HepG2 (cell line): ENCODE results near the gene KIF2C. TPM values are rescaled to one million over a fixed set of nuclear protein-coding genes. Genes with fewer than 3 reads are reported as not detected.

Experiments
- BORCS8-MEF2B ChIP-seq: sonication (generic); formaldehyde crosslinking; IDR thresholded peaks from 2 replicates; pipeline ENCODE4 v1.8.0; 2022; ENCODE audit warnings: mild to moderate bottlenecking, missing genetic modification reagents
- ELF3 ChIP-seq: IDR thresholded peaks from 2 replicates; pipeline ENCODE4 v1.6.1; 2016; ENCODE audit warnings: missing genetic modification reagents, missing compliant biosample characterization
- FOXP4 ChIP-seq: sonication (generic); formaldehyde crosslinking; IDR thresholded peaks from 2 replicates; pipeline ENCODE4 v1.4.0; 2020; ENCODE audit warnings: missing genetic modification reagents
- HHEX ChIP-seq: IDR thresholded peaks from 2 replicates; pipeline ENCODE4 v1.6.1; 2016; ENCODE audit warnings: control low read depth
- HMGXB4 ChIP-seq, 2 experiments: sonication (generic) in 1 of 2; formaldehyde crosslinking in 1 of 2; IDR thresholded peaks; 2 replicates each; pipeline versions ENCODE4 v1.4.0 to v1.6.1; 2018 to 2020; ENCODE audit warnings: missing genetic modification reagents in 2 of 2, borderline replicate concordance in 1 of 2, low read depth in 1 of 2, mild to moderate bottlenecking in 1 of 2, missing biosample characterization in 1 of 2
- MAFF ChIP-seq: IDR thresholded peaks from 2 replicates; pipeline ENCODE4 v1.6.1; 2011; ENCODE audit warnings: low read depth, low read length, improper control_type of control experiment
- MIER3 ChIP-seq: IDR thresholded peaks from 2 replicates; pipeline ENCODE4 v1.6.1; 2016; ENCODE audit warnings: missing compliant biosample characterization, borderline replicate concordance
- NBN ChIP-seq: fragments of 450-650 bp; conservative IDR thresholded peaks from 2 replicates; pipeline ENCODE4 v1.6.1; 2017
- POLR2AphosphoS2 ChIP-seq: IDR thresholded peaks from 2 replicates; pipeline ENCODE4 v1.6.1; 2011; ENCODE audit warnings: low read depth, low read length, improper control_type of control experiment
- RBFOX2 ChIP-seq: fragments of 200-400 bp; formaldehyde crosslinking; IDR thresholded peaks from 2 replicates; pipeline ENCODE4 v1.6.1; 2017; ENCODE audit warnings: low read depth, mild to moderate bottlenecking, low read length
- SNRNP70 ChIP-seq: fragments of 200-400 bp; formaldehyde crosslinking; IDR thresholded peaks from 2 replicates; pipeline ENCODE4 v1.6.1; 2017; ENCODE audit warnings: mild to moderate bottlenecking, low read depth, low read length, moderate library complexity
- TFAP4 ChIP-seq: sonication (generic); IDR thresholded peaks from 2 replicates; pipeline ENCODE4 v1.6.1; 2016; ENCODE audit warnings: low read depth, borderline replicate concordance
- ZKSCAN8 ChIP-seq: IDR thresholded peaks from 2 replicates; pipeline ENCODE4 v1.6.1; 2016; ENCODE audit warnings: borderline replicate concordance, missing genetic modification reagents, missing compliant biosample characterization
- ZNF205 ChIP-seq: IDR thresholded peaks from 2 replicates; pipeline ENCODE4 v1.6.1; 2018; ENCODE audit warnings: missing biosample characterization, missing genetic modification reagents
- ZNF329 ChIP-seq: sonication (generic); formaldehyde crosslinking; IDR thresholded peaks from 2 replicates; pipeline ENCODE4 v1.9.0; 2021; ENCODE audit warnings: low read depth, mild to moderate bottlenecking, missing genetic modification reagents
- ZNF451 ChIP-seq: sonication (generic); formaldehyde crosslinking; IDR thresholded peaks from 2 replicates; pipeline ENCODE4 v1.5.0; 2020; ENCODE audit warnings: mild to moderate bottlenecking, missing genetic modification reagents
- ZNF780A ChIP-seq: sonication (generic); formaldehyde crosslinking; IDR thresholded peaks from 2 replicates; pipeline ENCODE4 v1.8.0; 2022; ENCODE audit warnings: mild to moderate bottlenecking, missing genetic modification reagents, moderate library complexity
- polyA plus RNA-seq, 8 experiments: library from polyadenylated mRNA; depleted of rRNA in 3 of 8; stranded (reverse) in 7 of 8; unstranded in 1 of 8; fragments of >200 nt; fragmentation: Illumina TruSeq in 4 of 8; extraction: Trizol in 4 of 8; gene quantifications; 2 replicates each; pipeline versions ENCODE4 v1.2.1 to v1.2.3, GENCODE V29; 2011 to 2016; ENCODE audit warnings: low read depth in 4 of 8, missing spikeins in 1 of 8, mixed read lengths in 1 of 8; ENCODE audit not compliant: insufficient read depth in 1 of 8
- total RNA-seq, 5 experiments: library from RNA; depleted of rRNA; stranded (reverse); fragments of >200 nt; fragmentation: Illumina TruSeq; extraction: Trizol; gene quantifications; 2 replicates each; pipeline ENCODE4 v1.2.3, GENCODE V29; 2016; ENCODE audit warnings: low read depth in 1 of 5
- TF ChIP-seq, protein P1 (sequence below): sonication (generic); formaldehyde crosslinking; IDR thresholded peaks from 2 replicates; pipeline ENCODE4 v1.4.0; 2020; ENCODE audit warnings: mild to moderate bottlenecking, missing genetic modification reagents, borderline replicate concordance
- TF ChIP-seq, protein P2 (sequence below): sonication (generic); formaldehyde crosslinking; IDR thresholded peaks from 2 replicates; pipeline ENCODE4 v1.5.1; 2020; ENCODE audit warnings: missing genetic modification reagents, mild to moderate bottlenecking, borderline replicate concordance
- TF ChIP-seq, protein P3 (sequence below): IDR thresholded peaks from 2 replicates; pipeline ENCODE4 v1.6.1; 2016; ENCODE audit warnings: mild to moderate bottlenecking

KIF2C gene
- total and polyA plus RNA-seq, 2 of the 13 experiments (the other 11 are each of a cell fraction or from before 2014, with no cell fraction given): 29.7 to 53.7 TPM

DNA sequence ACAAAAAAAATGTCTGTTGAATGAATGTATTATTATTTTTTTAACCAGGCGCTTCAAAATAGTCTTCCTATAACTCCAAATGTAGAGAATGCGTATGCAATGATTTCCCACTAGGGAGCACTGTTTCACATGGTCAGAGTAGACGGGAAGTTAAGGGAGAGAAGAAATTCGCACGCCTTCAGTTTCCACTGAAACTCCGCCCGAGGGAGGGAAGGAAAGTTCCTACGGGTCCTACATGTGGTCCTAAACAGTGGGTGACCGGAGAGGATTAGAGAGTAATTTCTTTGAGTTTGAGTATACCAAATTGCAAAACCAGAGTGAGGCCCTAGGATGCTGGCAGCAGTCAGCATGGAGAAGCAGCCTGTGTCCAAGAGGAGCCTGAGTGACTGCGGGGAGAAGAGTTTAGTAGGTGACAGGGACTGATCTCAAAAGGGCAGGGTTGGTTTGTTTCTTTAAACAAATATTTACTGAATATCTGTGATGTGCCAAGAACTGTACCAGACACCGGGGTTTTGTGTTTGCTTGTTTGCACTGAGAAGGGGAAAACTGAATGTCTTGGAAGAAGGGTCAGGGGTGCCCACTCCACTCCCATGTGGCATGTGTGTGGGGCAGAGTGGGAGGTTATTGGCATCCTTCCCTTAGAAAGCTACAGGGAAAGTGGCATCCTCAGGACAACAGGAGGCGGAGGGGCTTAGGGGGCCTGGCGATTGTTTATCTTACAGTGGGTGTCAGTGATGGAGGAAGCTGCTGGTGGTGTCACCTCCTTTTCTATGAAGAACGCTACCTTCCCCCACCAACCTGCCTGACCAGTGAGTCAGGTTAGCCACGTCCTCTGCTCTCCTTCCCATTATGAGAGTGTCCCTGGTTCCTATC is 31.4 kb upstream of the KIF2C start (continued):
- TF ChIP-seq, protein P1, sequence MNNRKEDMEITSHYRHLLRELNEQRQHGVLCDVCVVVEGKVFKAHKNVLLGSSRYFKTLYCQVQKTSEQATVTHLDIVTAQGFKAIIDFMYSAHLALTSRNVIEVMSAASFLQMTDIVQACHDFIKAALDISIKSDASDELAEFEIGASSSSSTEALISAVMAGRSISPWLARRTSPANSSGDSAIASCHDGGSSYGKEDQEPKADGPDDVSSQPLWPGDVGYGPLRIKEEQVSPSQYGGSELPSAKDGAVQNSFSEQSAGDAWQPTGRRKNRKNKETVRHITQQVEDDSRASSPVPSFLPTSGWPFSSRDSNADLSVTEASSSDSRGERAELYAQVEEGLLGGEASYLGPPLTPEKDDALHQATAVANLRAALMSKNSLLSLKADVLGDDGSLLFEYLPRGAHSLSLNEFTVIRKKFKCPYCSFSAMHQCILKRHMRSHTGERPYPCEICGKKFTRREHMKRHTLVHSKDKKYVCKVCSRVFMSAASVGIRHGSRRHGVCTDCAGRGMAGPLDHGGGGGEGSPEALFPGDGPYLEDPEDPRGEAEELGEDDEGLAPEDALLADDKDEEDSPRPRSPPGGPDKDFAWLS (CRISPR knock-in tag): no peak
- TF ChIP-seq HMGXB4 (CRISPR knock-in tag; IDR thresholded peaks at IDR 0.05; ENCODE audit: borderline replicate concordance in 1 of 2, low read depth in 1 of 2) (peak in 1 of 2 experiments; percentile 51; a peak in 1 of 4 replicates), MIER3 (CRISPR knock-in tag) (peak; percentile 52; the same call in 1 of the 2 replicates), BORCS8-MEF2B (CRISPR knock-in tag) (no peak), ZNF451 (CRISPR knock-in tag) (no peak), RBFOX2 (no peak), MAFF (no peak), SNRNP70 (no peak), FOXP4 (peak; percentile 67), NBN (no peak), ZKSCAN8 (CRISPR knock-in tag) (0 out of 2 replicates have a peak, but pooled peaks have one; percentile 22), ELF3 (peak; percentile 43; the same call in 1 of the 2 replicates), ZNF329 (CRISPR knock-in tag) (no peak), ZNF205 (CRISPR knock-in tag) (no peak), ZNF780A (no peak), TFAP4 (no peak), HHEX (CRISPR knock-in tag) (no peak; the same call in 1 of the 2 replicates), POLR2AphosphoS2 (no peak)
- TF ChIP-seq, protein P2, sequence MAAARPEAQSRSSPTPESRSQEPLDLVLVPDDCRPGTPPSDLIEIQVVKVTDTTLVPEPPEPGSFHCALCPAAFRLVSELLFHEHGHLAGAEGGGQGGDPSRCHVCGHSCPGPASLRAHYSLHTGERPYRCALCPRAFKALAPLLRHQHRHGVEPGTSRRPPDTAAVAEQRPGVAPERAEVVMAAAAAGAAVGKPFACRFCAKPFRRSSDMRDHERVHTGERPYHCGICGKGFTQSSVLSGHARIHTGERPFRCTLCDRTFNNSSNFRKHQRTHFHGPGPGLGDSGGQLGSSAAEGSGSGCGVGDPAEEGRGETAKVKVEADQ: peak; percentile 43; the same call in 1 of the 2 replicates
- TF ChIP-seq, protein P3, sequence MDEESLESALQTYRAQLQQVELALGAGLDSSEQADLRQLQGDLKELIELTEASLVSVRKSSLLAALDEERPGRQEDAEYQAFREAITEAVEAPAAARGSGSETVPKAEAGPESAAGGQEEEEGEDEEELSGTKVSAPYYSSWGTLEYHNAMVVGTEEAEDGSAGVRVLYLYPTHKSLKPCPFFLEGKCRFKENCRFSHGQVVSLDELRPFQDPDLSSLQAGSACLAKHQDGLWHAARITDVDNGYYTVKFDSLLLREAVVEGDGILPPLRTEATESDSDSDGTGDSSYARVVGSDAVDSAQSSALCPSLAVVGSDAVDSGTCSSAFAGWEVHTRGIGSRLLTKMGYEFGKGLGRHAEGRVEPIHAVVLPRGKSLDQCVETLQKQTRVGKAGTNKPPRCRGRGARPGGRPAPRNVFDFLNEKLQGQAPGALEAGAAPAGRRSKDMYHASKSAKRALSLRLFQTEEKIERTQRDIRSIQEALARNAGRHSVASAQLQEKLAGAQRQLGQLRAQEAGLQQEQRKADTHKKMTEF (CRISPR knock-in tag): peak; percentile 60
